Prostate gland (tissue), 2 donors: ENCODE measurements around the gene ANKS6. TPM values are rescaled to one million over a fixed set of nuclear protein-coding genes. Genes with fewer than 3 reads are reported as not detected.
A peak's percentile ranks its signal among the peaks of the same experiment; 100 is the strongest.

Experiments
- DNase-seq: peaks from one replicate; pipeline ENCODE4 v3.0.0-alpha.2; 2019; ENCODE audit warnings: low spot score
- H3K27ac ChIP-seq, 2 donors: fragments of 200-600 bp; sonication (generic); 2 replicates each; pipeline ENCODE4 v1.5.1; 2017 to 2019
- H3K27me3 ChIP-seq: fragments of 200-600 bp; sonication (generic); replicated peaks from 2 replicates; pipeline ENCODE4 v1.5.1; 2019; ENCODE audit not compliant: insufficient read depth
- H3K36me3 ChIP-seq, 2 donors: fragments of 200-600 bp; sonication (generic); 1 replicate in 1 of 2; 2 replicates in 1 of 2; pipeline versions ENCODE4 v1.5.1 to v1.8.1; 2017 to 2019
- H3K4me1 ChIP-seq: fragments of 200-600 bp; sonication (generic); replicated peaks from 2 replicates; pipeline ENCODE4 v1.5.1; 2019
- H3K4me3 ChIP-seq, 2 donors: fragments of 200-600 bp; sonication (generic); 2 replicates each; pipeline ENCODE4 v1.5.1; 2017 to 2019
- H3K9me3 ChIP-seq: fragments of 200-600 bp; sonication (generic); 2 replicates; pipeline ENCODE4 v1.5.1; 2017
- POLR2A ChIP-seq: fragments of 450-650 bp; IDR thresholded peaks from one replicate; pipeline ENCODE4 v1.6.1; 2016; ENCODE audit warnings: antibody characterized with exemption, mild to moderate bottlenecking
- POLR2AphosphoS5 ChIP-seq: sonication (generic); formaldehyde crosslinking; IDR thresholded peaks from one replicate; pipeline ENCODE4 v1.6.1; 2017; ENCODE audit warnings: antibody characterized with exemption
- WGBS: methylation state at CpG from one replicate; pipeline ENCODE4 v1.1.5; 2018; 5-methylcytosine and 5-hydroxymethylcytosine counted together
- intact Hi-C: fragments of 100-400 bp; cut with DNase I; formaldehyde crosslinking; loops from one replicate; pipeline ENCODE4 v1.14.2; 2022
- total RNA-seq, 2 donors: library from RNA; depleted of rRNA; stranded (reverse); fragments of >200 nt; gene quantifications; one replicate each; pipeline ENCODE4 v1.1.0, GENCODE V29; 2016
- TF ChIP-seq, protein P1 (sequence below), 4 experiments: fragments of 200-600 bp in 2 of 4; fragments of 450-650 bp in 2 of 4; sonication (generic) in 2 of 4; IDR thresholded peaks; 1 replicate in 3 of 4; 2 replicates in 1 of 4; pipeline ENCODE4 v1.5.1; 2016 to 2019; ENCODE audit warnings: antibody characterized with exemption in 4 of 4, mild to moderate bottlenecking in 2 of 4, moderate library complexity in 2 of 4

The ANKS6 gene
- total RNA-seq, 2 donors from 2014 or later, result 11.6 to 18.8 TPM

DNA sequence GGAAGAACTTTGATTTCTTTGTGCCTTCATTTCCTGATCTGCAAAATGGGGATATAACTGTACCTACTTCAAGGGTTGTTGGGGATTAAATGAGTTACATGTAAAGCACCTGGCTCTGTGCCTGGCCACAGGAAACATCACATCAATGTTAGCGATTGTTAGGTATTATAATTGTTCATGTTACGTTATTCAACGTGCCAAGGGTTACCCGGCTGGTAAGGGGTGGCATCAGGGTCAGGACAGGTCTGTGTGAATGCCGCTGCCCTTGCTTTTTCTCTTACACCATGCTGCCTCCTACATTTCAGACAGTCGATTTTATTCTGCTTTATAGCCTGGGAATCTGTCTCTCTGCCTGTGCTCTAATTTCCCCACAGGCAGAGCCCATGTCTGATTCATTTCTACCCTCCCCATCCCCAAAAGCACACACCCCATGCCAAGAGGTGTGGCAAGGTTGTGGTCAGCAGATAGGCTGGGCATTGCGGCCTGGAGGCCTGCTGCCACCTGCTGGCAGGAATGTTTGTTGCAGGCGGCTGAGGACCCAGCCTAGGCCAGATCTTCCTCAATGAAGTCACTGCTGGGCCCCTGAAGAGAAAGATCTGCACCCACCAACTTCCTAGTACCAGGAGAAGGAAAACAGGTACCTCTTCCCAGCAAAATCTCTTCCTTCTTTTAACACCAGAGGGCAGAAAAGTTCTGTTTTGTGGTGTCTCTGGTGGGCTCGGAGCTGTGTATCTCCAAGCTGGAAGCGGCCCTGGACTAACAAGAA is 5.3 kb downstream of the ANKS6 start:
- Histone ChIP-seq H3K9me3 (no peaks in the 10 kb centered on the region), H3K27ac (no peak overlapping the region), H3K4me3 (no peak overlapping the region), H3K36me3 (no peaks in the 10 kb centered on the region), H3K4me1 (no peaks in the 10 kb centered on the region), H3K27me3 (no peaks in the 10 kb centered on the region)
- peak; percentile 50 for DNase-seq
- intact Hi-C loops, result no loop called here
- TF ChIP-seq POLR2A (no peak), POLR2AphosphoS5 (peak; percentile 75)
- TF ChIP-seq, protein P1, sequence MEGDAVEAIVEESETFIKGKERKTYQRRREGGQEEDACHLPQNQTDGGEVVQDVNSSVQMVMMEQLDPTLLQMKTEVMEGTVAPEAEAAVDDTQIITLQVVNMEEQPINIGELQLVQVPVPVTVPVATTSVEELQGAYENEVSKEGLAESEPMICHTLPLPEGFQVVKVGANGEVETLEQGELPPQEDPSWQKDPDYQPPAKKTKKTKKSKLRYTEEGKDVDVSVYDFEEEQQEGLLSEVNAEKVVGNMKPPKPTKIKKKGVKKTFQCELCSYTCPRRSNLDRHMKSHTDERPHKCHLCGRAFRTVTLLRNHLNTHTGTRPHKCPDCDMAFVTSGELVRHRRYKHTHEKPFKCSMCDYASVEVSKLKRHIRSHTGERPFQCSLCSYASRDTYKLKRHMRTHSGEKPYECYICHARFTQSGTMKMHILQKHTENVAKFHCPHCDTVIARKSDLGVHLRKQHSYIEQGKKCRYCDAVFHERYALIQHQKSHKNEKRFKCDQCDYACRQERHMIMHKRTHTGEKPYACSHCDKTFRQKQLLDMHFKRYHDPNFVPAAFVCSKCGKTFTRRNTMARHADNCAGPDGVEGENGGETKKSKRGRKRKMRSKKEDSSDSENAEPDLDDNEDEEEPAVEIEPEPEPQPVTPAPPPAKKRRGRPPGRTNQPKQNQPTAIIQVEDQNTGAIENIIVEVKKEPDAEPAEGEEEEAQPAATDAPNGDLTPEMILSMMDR (IDR thresholded peaks at IDR 0.05), result peak; percentile 93 to 98 (median 96)
- WGBS, result 59% methylated on average over 10 of the region's 10 CpGs

DNA sequence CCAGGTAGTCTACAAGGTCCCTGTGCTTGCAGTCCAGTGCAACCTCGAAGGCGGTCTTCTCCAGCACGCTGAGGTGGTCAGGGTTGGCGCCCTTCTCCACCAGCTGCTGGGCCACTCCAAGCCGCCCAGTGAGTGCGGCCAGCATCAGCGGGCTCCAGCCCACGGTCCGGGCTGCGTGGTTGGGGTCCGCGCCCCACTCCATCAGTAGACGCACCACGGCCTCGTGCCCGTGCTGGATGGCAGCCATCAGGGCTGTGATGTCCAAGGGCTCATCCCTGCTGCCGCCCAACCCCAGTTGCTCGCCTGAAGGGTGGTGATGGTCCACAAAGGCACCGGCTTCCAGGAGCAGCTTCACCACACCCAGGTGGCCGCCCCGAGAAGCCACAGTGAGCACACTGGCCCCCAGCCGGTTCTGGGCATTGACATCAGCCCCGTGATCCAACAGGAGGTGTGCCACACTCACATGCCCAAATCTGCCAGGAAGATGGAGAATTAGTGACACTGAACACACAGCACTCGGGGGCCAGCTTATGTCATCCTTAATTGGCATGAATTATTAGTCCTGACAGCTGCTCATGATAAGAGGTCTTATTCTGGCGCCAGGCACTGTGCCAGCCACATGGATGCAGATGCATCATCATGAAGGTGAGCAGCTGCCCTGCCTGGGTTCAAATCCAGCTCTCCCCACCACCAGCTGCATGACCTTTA is 6.1 kb downstream of the ANKS6 start:
- H3K36me3 ChIP-seq, result no peaks in the 10 kb centered on the region

DNA sequence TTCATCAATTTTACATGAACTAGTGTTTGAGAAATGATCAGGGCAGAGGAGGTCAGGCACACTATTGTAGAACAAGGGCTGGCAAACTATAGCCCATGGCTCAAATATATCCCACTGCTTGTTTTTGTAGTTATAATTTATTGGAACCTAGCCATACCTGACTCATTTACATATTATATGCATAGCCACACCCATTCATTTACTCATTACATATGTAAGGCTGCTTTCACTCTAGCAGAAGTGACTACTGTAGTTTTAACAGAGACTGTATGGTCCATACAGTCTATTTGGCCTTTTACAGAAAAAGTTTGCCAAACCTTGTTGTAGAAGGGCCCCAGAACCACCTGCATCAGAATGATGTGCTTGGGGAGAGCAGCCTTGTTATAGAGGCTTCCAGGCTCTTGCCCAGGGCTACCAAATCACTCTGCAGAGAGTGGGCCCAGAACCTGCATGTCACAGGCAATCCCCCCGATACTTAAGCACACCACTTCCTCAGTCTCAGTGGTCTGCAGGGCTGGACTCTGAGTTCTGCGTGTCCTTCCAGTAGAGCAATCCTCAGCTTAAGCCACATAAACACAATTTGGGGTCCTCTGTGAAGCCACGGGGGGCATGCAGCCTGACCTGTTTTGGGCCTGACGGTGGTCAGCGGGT is 6.7 kb downstream of the ANKS6 start:
- no peak for DNase-seq
- Histone ChIP-seq H3K27ac (no peak overlapping the region), H3K27me3 (no peaks in the 10 kb centered on the region), H3K4me1 (no peaks in the 10 kb centered on the region), H3K9me3 (no peaks in the 10 kb centered on the region), H3K36me3 (no peaks in the 10 kb centered on the region), H3K4me3 (no peak overlapping the region)
- TF ChIP-seq, protein P1 (IDR thresholded peaks at IDR 0.05), result no peak
- TF ChIP-seq POLR2A (no peak), POLR2AphosphoS5 (no peak)
- intact Hi-C loops, result no loop called here
- WGBS, result 89% methylated on average over 2 of the region's 5 CpGs

More for the DNA sequence above, 6.1 kb downstream of the ANKS6 start:
- no peaks in the 10 kb centered on the region for H3K4me1 ChIP-seq
- DNase-seq, result no peak
- H3K4me3 ChIP-seq, result no peak overlapping the region
- WGBS, result 90% methylated on average over 17 of the region's 25 CpGs
- TF ChIP-seq, protein P1 (IDR thresholded peaks at IDR 0.05), result no peak
- TF ChIP-seq POLR2AphosphoS5, result no peak
- TF ChIP-seq POLR2A, result no peak
- H3K9me3 ChIP-seq, result no peaks in the 10 kb centered on the region
- no peak overlapping the region for H3K27ac ChIP-seq
- no peaks in the 10 kb centered on the region for H3K27me3 ChIP-seq
- intact Hi-C loops, result no loop called here

DNA sequence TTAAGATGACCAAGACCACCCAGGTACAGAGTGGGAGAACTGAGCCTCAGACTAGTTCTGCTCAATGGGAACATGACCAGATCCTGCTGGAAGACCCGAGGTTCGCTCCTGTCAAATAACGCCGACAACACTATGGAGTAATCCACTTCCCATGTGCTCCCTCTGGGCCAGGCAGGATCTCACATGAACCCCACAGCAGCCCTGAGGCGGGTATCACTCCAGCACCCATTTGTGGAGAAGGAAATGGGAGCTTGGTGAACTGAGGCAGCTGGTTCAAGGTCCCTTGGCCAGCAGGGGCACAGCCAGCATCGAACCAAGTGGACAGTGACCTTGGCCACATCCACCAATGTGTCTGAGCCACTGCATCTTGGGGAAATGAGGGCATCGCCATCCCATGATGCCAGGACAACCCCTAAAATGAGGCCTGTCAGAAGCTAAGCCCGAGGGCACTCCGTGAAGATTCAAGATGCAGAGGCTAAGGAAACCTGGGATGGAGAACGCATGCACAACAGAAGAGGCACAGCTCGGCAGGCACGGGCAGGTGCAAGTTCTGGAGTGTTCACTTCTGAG is 8.5 kb downstream of the ANKS6 start:
- TF ChIP-seq POLR2A (no peak), POLR2AphosphoS5 (no peak)
- TF ChIP-seq, protein P1 (IDR thresholded peaks at IDR 0.05), result no peak
- no peaks in the 10 kb centered on the region for H3K9me3 ChIP-seq
- 96% methylated on average over 12 of the region's 12 CpGs for WGBS
- H3K27ac ChIP-seq, result no peak overlapping the region
- H3K36me3 ChIP-seq, result no peaks in the 10 kb centered on the region
- H3K27me3 ChIP-seq, result no peaks in the 10 kb centered on the region
- no peaks in the 10 kb centered on the region for H3K4me1 ChIP-seq
- intact Hi-C loops, result no loop called here
- H3K4me3 ChIP-seq, result no peak overlapping the region
- DNase-seq, result no peak
